Measurements from ENCODE around the gene MMP24OS.
"Not testable (repeated sequence)": the region's sequence is repeated elsewhere in the genome, so short reads cannot be mapped to it uniquely, and the experiment has no call there.

The MMP24OS gene

DNA sequence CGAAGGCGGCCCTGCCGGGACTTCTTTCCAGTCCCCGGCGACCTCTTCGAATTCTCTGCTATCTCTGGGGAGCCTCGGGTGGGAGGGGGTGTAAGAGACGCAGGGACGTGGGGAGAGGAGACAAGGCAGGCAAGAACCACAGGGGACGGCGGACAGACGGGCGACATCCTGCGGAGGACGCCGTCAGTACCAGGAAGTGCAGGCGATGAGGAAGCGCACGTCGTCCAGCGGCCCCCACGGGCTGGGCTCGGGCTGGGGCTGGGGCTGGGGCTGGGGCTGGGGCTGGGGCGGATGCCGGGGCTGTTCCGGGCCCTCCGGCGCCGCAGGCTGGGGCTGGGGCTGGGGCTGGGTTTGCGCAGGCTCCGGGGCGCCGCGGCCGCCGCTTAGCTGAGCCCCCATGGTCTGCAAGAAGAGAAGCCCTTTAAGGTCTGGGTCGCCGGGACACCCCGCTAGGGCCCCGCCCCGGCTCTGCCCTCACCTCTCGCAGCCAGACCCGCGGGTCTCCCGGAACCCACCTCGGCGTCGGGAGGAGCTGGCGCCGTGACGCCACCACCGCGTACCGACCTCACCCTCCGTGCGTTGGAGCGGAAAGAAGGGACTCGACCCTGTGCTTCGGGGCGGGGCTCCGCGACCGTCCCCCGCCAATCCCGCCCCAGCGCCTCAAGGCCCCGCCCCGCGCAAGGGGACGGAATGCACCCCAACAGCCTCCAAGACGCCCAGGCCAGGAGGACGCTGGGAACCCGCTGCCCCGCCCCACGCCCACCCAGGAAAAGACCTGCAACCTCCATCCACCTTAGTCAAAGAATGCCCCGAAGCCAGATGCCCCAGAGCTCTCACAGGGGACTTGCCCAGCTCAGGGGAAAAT lies at the start of gene MMP24OS:
TSS of gene MMP24OS (minus strand) at position 592 of the 865 bp plus-strand sequence. CDS start at position 399, 193 bp downstream.
- DNase-seq (ENCODE audit: low read depth) = peak; percentile 80

DNA sequence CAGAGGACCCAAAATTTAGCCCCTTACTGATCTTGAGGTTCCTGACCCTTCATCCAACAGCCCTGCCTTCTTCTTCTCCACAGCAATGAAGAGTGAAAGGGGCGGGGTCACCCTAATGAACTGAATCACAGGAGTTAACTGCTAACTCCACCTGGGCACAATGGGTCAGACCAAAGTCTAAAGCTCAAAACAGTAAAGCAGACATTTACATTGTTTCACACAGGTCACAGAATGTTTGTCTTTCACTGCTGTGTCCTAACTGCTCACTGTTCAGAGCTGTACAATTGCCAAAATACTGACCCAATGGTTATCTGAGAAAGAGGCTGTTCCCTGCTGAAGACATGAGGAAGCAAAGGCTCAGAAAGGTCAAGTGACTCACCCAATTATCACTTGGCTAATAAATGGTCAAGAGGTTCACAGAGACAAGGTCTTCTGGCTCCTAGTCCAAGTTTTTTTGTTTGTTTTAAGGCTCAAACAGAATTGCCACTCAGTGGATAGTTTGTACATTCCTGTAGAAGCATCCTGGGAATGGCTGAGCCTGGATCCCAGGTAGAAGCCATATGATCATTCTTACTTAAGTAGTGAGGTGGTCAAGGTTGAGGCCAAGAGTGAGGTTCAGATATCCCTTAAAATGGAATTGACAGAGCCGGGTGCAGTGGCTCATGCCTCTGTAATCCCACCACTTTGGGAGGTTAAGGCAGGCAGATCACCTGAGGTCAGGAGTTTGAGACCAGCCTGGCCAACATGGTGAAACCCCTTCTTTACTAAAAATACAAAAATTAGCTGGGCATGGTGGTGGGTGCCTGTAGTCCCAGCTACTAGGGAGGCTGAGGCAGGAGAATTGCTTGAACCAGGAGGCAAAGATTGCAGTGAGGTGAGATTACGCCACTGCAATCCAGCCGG lies 49.4 kb upstream of the MMP24OS start:
- peak; percentile 87 for DNase-seq (ENCODE audit: low read depth)

DNA sequence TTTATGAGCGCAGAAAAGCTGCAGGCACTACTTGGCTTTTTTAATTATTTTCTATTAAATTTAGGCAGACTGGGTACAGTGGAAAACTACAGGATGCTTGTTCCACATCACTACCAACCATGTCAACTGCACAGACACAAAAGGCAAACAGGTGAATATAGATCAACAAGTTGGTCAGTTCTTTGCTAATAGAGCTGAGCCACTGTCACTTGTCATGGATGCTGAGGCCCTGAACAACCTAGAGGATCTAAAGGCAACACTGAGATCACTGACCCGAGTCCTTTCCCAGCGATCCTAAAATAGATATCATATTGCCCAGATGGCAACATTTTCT lies 48.8 kb upstream of the MMP24OS start:
- DNase-seq (ENCODE audit: low read depth) = no peak

DNA sequence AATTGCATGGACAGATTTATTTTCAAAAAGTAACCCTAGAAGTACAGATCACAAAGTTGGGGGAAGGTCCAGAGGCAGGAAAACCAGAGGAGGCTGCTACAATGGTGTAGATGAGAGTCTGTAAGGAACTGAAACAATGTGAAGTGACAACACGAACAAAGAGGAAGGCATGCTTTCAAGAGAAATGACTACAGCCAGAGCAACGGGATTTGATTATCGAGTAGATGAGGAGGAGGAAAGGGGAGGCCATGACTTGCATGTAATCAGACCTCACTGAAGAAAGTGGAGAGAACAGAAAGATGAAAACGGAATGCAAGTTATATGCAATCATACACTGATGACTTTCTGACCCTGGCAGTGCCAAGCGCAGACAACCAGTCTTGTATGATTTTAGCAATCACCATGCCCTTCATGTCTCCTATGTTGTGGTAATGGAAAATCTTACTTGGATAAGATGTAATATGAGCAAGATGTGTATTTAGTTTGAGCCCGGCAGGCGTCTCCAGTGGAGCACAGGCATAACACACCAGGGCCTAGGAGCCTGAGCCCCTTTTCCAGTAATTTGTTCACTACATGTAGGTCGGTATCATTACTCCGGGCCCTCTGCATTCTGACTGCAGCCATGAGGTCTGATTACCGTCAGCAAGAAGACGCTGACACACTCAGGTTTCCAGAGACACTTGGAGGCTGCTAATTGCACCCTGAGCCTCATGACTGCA lies 48.3 kb upstream of the MMP24OS start:
- DNase-seq (ENCODE audit: low read depth) = peak; percentile 89

DNA sequence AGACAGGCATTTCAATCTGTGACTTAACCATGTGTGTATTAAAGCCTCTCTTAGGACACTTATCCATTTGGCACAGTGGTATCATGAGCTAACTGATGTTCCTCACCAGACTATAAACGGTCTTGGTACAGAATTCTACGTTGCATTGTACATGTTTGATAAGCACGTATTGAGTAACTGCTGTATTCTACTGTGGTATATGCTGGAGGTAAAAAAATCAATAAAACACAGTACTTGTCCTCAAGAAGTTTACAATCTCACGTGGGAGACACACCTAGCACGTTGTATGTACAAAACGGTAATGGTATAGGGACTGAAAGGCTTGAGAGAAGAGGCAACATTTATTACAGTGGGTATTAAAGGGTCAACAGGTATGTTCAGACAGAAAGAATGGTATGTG lies 47.5 kb upstream of the MMP24OS start:
- no peak for DNase-seq (ENCODE audit: low read depth)

DNA sequence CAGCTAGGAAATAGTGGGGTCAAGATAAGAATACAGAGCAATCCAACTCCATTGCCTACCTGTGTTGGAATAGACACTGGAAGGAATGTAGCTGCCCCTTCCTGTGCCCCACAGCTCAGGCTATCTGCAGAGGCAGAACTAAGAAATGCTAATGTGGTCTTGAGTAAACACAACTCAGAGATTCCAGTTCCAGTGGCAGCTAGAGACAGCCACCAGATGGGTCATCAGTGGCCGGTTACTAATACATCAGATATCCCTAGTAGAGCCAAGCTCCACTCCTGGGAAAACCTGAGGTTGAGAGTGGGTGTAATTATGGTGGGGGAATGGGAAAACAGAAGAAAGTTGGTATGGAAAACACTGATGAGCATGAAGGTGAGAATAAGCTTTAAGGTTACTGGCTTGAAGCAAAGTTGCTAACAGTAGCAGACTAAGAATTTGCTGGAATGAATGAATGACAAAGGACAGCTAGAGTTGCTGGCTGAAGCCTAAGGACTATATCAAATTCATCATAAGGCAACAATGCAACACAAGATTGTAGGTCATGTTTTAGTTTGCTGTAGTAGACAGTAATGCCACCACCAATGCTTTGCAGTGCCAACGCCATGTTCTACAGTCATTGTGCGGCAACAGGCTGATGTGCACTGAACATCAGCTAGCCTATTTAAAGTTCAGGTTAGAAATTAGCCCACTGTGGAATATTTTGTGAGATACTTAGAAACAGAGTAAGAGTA lies 42.6 kb upstream of the MMP24OS start:
- peak; percentile 77 for DNase-seq (ENCODE audit: low read depth)

DNA sequence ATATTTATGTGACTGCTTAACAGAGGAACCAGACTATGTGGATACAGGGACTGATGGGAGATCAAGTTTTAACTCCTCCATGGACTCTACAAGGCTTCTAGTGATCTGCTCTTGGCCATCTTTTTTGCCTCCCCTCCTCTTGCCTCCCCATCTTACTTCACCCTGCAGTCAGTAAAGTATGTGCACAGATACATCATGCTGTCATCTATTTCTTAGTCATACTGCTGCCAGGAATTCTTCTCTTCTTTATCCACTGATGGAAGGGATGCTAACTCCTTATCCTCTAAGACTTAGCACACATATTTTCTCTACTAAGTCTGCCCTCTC lies 41.9 kb upstream of the MMP24OS start:
- DNase-seq (ENCODE audit: low read depth) = peak; percentile 89

DNA sequence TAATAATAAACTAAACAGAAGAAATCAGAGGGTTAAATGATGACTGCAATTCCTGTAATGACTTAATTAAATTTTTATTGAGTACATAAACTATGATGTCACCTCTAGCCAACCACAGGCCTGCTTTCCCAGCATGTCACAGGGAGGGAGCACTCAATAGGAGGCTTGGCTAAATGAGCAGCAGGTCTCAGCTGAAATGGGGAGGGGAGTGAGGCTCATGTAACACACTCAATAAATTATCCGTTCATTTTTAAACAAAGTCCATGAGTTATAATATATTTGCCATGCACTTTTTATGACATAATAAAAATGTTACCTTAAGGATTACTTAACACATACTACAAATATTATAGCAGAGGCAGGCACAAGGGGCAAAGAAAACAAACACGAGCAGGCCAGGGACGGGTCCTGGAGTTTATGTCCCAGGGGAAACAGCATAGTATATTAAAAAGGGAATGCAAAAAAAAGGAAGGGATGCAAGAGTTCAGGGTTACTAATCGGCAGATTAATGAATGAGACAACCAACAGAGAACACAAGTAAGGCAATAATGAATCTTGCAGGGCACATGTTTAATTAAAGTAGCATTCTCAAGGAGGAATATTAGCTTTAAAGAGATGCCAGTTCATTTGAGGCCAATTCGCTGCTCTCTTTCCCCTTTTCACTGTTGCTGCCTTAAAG lies 41.4 kb upstream of the MMP24OS start:
- DNase-seq (ENCODE audit: low read depth) = peak; percentile 43

DNA sequence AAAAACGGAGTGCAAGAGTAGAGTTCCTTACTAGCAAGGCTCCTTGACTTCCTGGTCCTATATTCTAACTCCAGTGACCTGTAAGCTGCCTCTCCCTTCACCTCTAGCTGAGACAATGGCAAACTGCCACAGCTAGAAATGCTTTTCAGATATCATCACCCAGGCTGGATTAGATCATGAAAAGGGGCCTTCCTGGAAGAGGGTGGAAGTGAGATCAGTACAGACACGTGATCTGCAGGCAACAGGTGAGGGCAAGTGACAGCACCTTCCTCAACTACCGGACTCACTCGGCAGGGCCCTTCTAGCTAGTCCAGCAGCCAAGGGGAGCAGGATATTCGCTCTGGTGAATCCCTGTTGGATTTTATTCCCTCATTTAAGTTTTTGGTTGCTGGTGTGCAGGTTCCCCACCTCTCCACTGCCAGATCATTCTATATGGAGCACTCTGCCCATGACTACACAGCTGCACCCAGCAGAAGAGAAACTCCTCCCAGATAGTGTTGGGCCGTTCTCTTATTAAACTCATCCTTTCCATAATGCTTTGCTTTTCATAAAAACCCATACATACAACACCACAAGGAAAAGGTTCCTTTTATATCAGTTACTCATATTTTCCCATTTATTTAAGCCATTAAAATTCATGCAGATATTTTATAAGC lies 40.7 kb upstream of the MMP24OS start:
- DNase-seq (ENCODE audit: low read depth) = peak; percentile 86

DNA sequence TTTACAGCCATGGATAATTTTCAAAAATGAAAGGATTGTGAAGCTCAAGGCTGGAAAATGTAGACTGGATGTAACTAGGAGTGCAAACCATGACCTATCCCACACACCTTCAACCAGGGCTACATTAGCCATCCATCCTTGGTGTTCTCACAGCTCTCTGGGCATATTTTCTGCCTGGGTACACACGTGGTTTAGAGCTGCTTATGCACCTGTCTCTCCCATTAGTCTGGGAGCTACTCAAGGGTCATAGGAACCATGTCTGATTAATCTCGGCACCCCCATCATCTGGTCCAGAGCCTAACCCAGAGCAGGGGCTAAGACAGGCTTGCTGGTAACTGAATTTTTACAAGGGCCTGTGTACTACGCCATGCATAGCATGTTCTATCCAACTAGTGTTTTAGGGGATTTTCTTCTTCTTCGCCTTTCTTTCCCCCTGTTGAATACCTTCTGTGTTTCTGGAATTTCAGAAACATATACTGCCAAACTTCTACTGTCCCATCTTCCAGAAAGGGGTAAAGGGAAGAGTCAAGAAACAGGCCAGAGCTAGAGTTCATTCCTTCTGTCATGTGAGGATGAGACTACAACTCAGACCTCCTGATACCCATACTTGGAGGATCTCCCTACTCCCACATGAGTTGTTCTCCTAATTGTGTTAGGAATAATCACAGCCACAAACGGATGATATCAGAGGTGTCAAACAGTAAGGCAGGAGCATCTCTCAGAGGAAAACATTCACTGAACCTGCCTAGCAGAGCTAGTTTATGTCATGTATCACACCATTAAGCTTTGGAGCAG lies 39.7 kb upstream of the MMP24OS start:
- no peak for DNase-seq (ENCODE audit: low read depth)

DNA sequence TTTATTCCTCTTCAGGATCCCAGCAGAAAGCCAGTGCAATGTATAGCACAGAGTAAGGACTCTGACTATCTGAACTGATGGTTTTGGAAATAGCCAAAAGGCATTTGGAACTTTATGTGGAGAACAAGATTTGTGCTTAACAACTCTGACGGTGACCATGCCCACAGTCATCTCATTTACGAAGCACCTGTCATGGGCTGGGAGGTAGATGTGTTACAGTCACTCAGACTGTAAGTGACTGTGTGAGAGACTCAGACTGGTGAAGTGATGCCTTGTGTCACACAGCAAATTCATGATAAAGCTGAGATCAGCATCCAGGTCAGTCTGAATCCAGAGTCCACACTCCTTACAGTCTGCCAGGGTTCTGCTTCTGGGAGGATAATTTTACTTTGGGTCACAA lies 38.2 kb upstream of the MMP24OS start:
- no peak for DNase-seq (ENCODE audit: low read depth)

DNA sequence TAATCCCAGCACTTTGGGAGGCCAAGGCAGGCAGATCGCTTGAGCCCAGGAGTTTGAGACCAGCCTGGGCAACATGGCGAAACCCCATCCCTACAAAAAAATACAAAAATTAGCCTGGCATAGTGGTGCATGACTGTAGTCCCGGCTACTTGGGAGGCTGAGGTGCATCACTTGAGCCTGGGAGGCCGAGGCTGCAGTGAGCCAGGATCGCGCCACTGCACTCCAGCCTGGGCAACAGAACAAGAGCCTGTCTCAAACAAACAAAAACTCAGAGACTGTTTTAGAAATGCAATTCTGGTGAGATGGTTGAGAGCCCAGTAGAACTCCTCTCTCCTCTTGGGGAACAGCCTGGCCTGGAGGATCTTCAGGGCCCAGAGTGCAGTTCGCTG lies 37.7 kb upstream of the MMP24OS start:
- not testable (repeated sequence) for DNase-seq (ENCODE audit: low read depth)

DNA sequence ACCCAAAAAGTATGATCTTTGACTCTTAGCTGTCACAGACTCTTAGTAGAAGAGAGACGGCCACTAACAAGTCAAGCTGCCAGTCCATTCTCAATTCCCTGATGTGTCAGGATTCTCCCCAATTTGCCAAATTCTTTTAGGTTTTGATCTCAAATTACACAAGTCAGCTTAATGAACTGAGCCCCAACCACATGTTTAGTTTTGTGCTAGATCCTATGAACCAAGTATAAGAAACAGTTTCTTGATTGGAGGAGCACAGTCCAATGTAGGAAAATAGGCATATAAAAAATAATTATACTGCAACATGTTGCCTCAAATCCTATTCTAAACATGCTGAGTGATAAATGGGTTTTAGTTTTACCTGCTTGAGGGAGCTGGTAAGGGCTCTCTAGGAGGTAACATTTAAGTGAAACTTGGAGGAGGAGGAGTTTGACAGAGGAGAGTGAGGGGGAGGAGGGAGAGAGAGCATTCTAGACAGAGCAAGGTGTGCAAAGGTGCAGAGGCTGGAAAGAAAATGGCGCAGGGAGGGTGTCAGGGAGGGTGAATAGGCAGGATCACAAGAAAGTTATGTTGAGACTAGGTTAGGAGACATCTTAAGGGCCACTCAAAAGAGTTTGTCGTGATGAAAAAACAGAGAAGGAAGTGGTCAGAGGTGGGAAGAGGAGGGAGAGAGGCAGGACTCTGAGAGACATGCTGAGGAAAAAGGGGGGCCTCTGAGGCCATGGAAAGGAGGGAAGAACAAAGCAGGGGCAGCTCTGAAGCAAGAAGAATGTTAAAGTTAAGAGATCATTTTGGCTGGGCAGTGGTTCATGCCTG lies 37.1 kb upstream of the MMP24OS start:
- no peak for DNase-seq (ENCODE audit: low read depth)

DNA sequence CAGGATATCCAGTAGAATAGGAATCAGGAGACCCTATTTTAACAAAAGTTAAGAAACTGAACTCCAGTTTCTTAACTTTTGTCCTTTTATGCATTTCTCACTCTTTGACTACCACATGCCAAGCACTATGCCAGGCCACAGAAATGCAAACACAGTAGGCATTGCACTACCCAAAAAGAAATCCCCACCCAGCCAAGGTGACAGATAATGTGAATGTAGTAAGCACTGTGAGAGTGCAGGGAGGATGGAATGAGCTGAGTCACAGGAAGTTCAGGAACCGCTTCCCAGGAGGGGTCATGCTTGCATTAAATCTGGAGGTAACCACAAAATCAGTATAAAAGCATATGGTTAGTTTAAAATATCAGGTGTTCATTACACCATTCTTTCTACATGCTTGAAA lies 34.4 kb upstream of the MMP24OS start:
- DNase-seq (ENCODE audit: low read depth) = peak; percentile 92

DNA sequence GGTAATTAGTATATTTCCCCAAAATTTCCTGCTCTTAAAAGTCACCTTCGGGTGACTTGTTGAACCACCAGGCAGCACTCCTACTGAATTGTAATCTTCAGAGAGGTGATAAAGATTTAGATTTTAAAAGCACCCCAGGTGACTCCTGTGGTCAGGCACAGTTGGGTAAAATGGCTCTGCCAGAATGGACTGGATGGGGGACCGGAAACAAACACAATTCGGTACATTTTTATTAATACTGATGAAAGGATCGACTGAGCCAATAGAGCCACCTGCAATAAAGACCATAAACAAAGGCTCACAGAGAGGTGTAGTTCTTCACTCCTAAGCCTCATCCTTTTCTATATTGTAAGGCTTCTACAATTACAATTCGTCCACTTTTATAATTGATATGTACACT lies 33.9 kb upstream of the MMP24OS start:
- DNase-seq (ENCODE audit: low read depth) = no peak

DNA sequence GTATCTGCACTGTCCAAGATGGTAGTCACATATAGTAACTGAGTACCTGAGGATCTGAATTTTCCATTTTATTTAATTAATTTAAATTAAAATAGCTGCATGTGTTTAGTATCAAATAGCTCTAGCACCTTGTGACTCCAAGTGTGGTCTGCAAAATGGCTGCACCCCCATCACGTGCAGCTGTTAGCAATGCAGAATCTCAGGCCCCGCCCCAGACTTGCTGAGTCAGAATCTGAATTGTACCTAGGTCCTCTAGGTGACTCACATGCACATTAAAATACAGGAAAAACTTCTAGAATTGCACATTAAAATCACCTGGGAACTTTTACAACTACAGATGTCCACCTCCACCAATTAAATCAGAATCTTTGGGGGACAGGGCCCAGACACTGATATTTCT lies 33.5 kb upstream of the MMP24OS start:
- peak; percentile 64 for DNase-seq (ENCODE audit: low read depth)

DNA sequence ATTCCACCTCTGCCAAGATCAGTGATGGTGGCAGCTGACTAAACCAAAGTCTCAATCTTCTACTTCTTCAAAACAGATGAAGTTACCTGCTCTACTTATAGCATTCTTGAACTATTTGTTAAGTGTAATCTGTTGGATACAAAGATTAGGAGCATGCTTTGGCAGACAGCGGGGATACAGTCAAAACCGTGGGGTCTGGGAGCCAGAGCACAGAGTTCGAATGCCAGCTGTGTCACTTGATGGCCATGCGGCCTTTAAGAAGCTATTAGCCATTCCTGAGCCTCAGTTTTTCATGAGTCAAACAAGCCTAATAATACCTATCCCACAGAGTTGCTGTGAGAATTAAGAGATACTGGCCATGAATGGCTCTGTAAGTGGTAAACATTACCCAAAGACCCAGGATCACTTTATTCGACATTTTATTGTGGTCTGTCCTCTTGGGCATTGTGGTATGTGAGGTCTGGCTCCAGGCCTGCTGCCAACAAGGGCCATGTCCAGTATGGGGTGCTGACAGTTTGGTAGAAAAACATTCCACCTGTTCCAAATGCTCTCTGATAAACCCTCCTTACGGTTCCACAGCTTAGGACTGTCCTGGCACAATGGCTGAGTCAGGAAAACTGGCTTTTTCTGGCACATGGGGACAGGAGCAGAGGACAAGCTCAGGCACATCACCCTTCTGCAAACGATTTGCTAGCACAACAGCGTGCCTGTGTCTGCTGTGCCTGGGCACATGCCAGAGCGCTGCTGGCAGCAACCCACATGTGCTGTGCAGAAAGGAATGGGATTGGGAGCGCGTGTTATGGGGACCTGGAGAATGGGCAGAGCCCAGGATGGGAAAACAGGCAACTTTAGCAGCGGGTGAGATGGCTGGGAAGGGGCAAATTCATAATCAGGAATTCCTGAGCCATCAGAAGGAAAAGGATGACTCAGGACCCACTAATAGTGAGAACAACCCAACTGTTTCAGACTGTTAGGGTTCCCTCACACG lies 30.0 kb upstream of the MMP24OS start:
- peak; percentile 46 for DNase-seq (ENCODE audit: low read depth)

Measured in amniotic epithelial cell (primary cell).